Transverse colon (tissue), 3 donors: ENCODE measurements around the gene RSPO1.

Source experiments
- CTCF ChIP-seq, 5 experiments: fragments of 200-600 bp in 3 of 5; fragments of 450-650 bp in 2 of 5; sonication (generic) in 3 of 5; IDR thresholded peaks; 1 replicate in 2 of 5; 2 replicates in 3 of 5; pipeline ENCODE4 v1.5.1; 2016 to 2017; ENCODE audit warnings: antibody characterized with exemption in 5 of 5, inconsistent platforms in 3 of 5, mild to moderate bottlenecking in 2 of 5, moderate library complexity in 1 of 5
- POLR2A ChIP-seq: fragments of 450-650 bp; IDR thresholded peaks from one replicate; pipeline ENCODE4 v1.6.1; 2016; ENCODE audit warnings: antibody characterized with exemption, mild to moderate bottlenecking, moderate library complexity

- TF ChIP-seq POLR2A: no peak
- no peak for TF ChIP-seq CTCF (IDR thresholded peaks at IDR 0.05)
Observed at GRCh38 chr1:37629008-37629407, 5.7 kb downstream of the RSPO1 start.
